Measurements from ENCODE around the gene PKD1L1. TPM values are rescaled to one million over a fixed set of nuclear protein-coding genes. Genes with fewer than 3 reads are reported as not detected.

PKD1L1 gene, protein sequence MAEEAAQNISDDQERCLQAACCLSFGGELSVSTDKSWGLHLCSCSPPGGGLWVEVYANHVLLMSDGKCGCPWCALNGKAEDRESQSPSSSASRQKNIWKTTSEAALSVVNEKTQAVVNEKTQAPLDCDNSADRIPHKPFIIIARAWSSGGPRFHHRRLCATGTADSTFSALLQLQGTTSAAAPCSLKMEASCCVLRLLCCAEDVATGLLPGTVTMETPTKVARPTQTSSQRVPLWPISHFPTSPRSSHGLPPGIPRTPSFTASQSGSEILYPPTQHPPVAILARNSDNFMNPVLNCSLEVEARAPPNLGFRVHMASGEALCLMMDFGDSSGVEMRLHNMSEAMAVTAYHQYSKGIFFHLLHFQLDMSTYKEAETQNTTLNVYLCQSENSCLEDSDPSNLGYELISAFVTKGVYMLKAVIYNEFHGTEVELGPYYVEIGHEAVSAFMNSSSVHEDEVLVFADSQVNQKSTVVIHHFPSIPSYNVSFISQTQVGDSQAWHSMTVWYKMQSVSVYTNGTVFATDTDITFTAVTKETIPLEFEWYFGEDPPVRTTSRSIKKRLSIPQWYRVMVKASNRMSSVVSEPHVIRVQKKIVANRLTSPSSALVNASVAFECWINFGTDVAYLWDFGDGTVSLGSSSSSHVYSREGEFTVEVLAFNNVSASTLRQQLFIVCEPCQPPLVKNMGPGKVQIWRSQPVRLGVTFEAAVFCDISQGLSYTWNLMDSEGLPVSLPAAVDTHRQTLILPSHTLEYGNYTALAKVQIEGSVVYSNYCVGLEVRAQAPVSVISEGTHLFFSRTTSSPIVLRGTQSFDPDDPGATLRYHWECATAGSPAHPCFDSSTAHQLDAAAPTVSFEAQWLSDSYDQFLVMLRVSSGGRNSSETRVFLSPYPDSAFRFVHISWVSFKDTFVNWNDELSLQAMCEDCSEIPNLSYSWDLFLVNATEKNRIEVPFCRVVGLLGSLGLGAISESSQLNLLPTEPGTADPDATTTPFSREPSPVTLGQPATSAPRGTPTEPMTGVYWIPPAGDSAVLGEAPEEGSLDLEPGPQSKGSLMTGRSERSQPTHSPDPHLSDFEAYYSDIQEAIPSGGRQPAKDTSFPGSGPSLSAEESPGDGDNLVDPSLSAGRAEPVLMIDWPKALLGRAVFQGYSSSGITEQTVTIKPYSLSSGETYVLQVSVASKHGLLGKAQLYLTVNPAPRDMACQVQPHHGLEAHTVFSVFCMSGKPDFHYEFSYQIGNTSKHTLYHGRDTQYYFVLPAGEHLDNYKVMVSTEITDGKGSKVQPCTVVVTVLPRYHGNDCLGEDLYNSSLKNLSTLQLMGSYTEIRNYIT (N-terminal part only)
- 0.59 TPM for total RNA-seq
- long read RNA-seq, partial matches to known transcripts, result 0 of 4 reads
- long read RNA-seq, other reads (novel, unspliced or antisense), result 4 of 4 reads

DNA sequence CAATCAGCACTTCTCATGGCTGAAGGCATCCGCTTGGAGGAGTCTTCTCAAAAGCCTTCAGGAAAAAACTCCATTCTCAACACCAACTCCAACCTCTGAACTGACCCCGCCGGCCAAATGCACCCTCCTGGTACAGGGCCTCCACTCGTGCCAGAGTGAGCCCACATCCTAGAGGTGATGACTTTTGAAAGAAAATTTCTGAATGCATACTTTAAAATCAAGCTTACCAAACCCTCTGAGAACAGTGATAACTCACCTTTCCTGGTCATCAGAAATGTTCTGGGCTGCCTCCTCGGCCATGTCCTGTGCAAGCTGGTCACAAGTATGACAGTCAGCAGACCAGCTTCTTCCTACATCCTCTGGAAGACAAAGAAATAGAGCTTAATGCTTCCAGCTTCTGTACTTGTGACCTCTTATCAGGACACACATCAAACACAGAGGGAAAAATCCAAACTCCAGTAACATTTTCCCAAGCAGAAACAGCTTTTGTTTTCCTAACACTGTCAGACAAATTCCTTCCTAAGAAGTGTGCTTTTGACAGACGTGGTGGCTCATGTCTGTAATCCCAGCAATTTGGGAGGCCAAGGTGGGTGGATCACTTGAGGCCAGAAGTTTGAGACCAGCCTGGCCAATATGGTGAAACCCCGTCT lies at the start of gene PKD1L1:
Gene PKD1L1 (minus strand): TSS at position 326 of the 650 bp plus-strand sequence. CDS start 26 bp downstream, at position 300.
- no peak for DNase-seq
- H3K9me3 ChIP-seq, result no peaks in the 10 kb centered on the region
- H3K27me3 ChIP-seq (ENCODE audit: low read depth), result no peaks in the 10 kb centered on the region
- H3K36me3 ChIP-seq, result no peaks in the 10 kb centered on the region
- TF ChIP-seq, protein P1, sequence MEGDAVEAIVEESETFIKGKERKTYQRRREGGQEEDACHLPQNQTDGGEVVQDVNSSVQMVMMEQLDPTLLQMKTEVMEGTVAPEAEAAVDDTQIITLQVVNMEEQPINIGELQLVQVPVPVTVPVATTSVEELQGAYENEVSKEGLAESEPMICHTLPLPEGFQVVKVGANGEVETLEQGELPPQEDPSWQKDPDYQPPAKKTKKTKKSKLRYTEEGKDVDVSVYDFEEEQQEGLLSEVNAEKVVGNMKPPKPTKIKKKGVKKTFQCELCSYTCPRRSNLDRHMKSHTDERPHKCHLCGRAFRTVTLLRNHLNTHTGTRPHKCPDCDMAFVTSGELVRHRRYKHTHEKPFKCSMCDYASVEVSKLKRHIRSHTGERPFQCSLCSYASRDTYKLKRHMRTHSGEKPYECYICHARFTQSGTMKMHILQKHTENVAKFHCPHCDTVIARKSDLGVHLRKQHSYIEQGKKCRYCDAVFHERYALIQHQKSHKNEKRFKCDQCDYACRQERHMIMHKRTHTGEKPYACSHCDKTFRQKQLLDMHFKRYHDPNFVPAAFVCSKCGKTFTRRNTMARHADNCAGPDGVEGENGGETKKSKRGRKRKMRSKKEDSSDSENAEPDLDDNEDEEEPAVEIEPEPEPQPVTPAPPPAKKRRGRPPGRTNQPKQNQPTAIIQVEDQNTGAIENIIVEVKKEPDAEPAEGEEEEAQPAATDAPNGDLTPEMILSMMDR (IDR thresholded peaks at IDR 0.05), result no peak
- intact Hi-C loops (cut with DNase I), result no loop called here
- ATAC-seq, result no peak
- H3K4me1 ChIP-seq, result peaks cover 21% of the 10 kb centered on the region
- H3K27ac ChIP-seq, result peak within 1 kb of the TSS; percentile 41
- H3K4me3 ChIP-seq, result no peak within 1 kb of the TSS

DNA sequence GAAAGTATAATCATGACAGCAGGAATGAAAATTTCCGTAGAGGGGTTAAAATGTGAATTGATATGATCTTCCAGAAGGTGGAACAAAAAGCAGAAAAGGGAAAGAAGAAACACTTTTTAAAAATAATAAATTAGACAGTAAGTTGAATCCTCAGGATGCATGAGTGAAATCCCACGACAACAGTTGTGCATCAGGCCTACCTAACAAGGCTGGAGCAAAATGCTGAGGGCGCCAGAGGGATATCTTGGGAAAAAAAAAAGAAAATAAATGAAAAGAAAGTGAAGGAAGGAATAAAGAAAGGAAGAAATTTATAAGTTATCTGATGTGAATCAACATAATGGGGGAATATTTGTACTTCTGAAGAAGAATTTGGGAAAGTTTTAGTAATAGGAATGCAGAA lies 44.2 kb upstream of the PKD1L1 start:
- peak overlapping the region; percentile 70 for H3K27ac ChIP-seq
- intact Hi-C loops (cut with DNase I), result no loop called here
- H3K36me3 ChIP-seq, result no peaks in the 10 kb centered on the region
- ATAC-seq, result no peak
- H3K9me3 ChIP-seq, result no peaks in the 10 kb centered on the region
- peaks cover 9% of the 10 kb centered on the region for H3K4me1 ChIP-seq
- H3K27me3 ChIP-seq (ENCODE audit: low read depth), result no peaks in the 10 kb centered on the region
- peak overlapping the region; percentile 60 for H3K4me3 ChIP-seq
- no peak for DNase-seq
- TF ChIP-seq, protein P1 (IDR thresholded peaks at IDR 0.05), result no peak

DNA sequence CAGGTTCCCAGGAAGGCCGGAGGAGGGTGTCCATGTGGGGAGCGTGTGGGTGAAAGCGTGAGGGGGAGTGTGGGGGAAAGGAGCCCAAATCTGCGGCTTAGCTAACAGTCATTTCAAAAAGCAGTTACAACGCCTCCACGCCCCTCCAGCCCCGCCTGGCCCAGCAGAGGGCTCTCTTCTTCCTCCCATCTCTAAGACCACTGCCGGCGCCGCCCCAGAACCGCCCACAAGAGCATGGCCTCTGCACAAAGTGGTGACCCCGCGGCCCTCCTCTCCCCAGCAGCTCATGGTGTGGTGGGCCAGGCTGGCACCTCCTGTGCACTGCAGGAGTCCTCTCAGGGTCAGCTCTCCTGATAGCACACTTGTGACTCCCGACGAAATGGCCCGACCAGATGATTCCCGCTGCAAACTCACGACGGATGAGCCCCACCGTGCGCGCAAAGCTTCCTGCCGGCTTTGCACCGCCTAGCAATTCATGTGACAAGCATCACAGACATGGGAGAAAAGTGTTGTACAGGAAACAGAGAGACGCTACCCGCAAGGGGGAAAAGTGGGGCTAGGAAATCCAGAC lies 43.6 kb upstream of the PKD1L1 start:
- Histone ChIP-seq H3K9me3 (no peaks in the 10 kb centered on the region), H3K36me3 (no peaks in the 10 kb centered on the region), H3K4me3 (peak overlapping the region; percentile 60), H3K4me1 (peaks cover 9% of the 10 kb centered on the region), H3K27ac (peak overlapping the region; percentile 70), H3K27me3 (ENCODE audit: low read depth) (no peaks in the 10 kb centered on the region)
- intact Hi-C loops (cut with DNase I), result no loop called here
- TF ChIP-seq, protein P1 (IDR thresholded peaks at IDR 0.05), result peak; percentile 61
- peak; percentile 93 for DNase-seq
- ATAC-seq, result peak; percentile 98

DNA sequence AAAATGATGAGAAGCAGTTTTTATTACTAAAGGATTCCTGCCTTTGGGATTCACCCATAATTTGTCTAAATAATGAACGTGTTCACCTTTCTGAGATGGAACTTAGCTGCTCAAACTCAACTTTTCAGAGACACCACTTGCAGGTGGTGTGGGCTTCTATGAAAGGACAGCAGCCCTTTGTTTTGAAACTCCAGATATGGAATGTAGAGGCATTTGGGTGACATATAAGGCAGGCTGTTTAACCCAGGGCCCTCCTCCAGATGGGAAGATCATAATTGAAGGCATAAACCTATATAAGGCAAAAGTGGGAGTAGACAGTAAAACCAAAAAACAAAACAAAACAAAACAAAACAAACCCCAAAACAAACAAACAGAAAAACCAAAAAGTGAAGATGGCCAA lies 43.0 kb upstream of the PKD1L1 start:
- Histone ChIP-seq H3K36me3 (no peaks in the 10 kb centered on the region), H3K27me3 (ENCODE audit: low read depth) (no peaks in the 10 kb centered on the region), H3K4me1 (peaks cover 9% of the 10 kb centered on the region), H3K9me3 (no peaks in the 10 kb centered on the region), H3K4me3 (peak overlapping the region; percentile 60), H3K27ac (peak overlapping the region; percentile 70)
- DNase-seq, result no peak
- TF ChIP-seq, protein P1 (IDR thresholded peaks at IDR 0.05), result no peak
- peak in 1 of 2 donors; percentile 3 for ATAC-seq
- intact Hi-C loops (cut with DNase I), result no loop called here

Data from lower lobe of right lung (tissue), 2 donors.